GM18858 (cell line): ENCODE measurements around the gene GPN1.
"Not testable (repeated sequence)": the region's sequence is repeated elsewhere in the genome, so short reads cannot be mapped to it uniquely, and the experiment has no call there.

ENCODE experiments used
- ATAC-seq: cut with Tn5 transposase; IDR thresholded peaks from one replicate; pipeline ENCODE4 v1.9.1; 2021; ENCODE audit not compliant: unreplicated experiment

Gene GPN1

DNA sequence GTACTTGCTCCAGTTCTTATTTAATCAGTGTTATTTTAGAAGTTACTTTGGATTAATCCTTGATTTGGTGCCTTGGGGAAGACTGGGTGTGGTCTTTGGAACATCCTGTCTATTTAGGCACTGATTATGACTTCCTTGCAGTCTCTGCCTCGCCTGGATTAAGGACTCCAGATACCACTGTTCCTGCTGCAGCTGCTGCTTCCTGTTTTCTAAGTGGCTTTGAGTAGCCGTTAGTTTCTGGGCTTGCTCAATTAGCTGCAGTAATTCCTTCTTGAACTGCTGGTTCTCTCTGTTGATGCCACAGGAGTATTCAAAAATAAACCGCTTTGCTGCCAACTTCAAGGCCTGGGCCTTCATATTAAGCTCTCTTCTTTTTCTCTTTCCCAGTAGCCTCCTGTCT lies 1.9 kb upstream of the GPN1 start:
- not testable (repeated sequence) for ATAC-seq

DNA sequence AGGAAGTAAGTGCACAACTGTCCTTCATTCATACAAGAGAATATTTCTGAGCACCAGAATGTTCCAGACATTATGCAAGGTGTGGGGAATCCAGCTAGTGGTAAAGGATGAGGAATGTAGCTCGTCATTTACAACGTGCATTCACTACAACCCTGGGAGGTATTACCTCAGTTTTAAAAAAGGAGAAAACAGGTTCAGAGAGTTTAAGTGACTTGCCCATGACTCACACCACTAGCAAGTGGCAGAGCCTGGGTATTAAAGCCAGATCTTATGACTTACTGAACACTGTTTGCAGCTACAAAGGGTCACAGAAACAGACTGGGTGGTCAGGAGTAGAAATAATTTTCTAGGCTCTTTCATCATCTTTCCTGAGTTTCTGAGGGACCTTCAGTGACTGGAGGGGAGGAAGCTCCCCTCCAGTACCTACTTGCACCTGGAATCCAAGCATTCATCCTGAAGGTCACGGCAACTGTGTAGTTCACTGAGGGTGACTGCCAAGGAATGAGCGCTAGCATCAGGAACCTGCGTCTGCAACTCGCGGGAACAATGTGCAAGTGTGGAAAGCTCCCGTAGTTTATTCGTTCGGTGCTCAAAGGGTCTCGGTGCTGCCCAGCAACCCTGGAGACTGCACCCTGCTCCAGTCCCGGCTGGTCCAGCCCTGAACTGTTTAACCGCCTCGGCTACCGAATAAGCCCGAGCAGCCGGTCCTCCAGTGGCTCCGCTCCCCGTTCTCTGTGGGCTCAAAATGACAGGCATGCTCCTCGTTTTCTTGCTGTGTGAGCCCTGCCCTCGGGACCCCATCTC lies 685 bp upstream of the GPN1 start:
- ATAC-seq: peak; percentile 22

GRCh38 chr2:27630257-27630656 lies 1.4 kb downstream of the GPN1 start:
- not testable (repeated sequence) for ATAC-seq

- no peak for ATAC-seq
These were observed 5.4 kb downstream of the GPN1 start for GRCh38 chr2:27634291-27634690.

DNA sequence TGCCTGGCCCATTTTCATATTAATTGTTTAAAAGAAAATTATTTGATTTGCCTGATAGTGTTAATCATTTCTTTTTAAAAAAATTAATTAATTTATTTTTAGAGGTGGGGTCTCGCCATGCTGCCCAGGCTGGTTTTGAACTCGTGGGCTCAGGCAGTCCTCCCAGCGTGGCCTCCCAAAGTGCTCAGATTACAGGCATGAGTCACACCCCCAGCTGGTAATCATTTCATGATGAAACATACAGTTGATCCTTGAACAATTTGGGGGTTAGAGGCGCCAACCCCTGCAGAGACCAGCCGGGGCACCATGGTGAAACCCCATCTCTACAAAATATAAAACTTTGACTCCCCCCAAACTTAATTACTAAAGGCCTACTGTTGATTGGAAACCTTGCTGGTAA lies 7.9 kb downstream of the GPN1 start:
- no peak for ATAC-seq

GRCh38 chr2:27638037-27638637 lies 9.3 kb downstream of the GPN1 start:
- no peak for ATAC-seq

- no peak for ATAC-seq
These were observed 9.9 kb downstream of the GPN1 start for GRCh38 chr2:27638709-27639108.

GRCh38 chr2:27640722-27641245 lies 11.9 kb downstream of the GPN1 start:
- ATAC-seq: no peak

DNA sequence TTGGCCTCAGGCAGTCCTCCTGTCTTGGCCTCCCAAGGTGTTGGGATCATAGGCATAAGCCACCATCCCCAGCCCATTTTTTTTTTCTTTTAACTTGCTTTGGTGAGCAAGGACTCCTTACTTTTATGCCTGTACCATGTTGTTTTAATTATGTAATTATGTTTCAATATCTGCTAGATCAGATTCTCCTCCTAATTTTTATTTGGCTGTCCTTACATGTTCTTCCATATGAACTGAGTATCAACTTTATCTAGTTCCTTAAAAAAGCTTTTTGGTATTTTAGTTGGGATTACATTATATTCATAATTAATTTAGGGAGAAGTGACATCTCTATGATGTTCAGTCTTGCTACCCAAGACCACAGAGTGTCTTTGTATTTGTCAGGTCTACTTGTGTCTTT lies 16.3 kb downstream of the GPN1 start:
- ATAC-seq: no peak

DNA sequence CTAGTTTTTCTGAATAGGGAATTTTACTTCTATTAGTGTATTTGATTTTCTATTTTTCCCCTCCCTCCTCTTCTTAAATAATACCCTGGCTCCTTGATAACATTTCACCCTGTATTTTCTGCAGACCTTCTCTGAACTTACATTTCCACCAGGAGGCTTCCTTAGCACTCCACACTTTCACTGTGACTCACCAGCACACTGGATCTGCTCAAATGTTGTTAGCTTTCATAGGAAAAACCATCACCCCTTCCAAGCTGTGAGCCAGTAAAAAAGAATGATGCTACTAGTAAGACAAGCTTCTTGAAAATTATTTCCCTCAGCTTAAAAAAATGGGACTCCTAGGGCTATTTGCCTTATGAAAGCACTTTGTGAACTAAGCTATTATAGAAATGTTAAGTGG lies 18.4 kb downstream of the GPN1 start:
- no peak for ATAC-seq

- ATAC-seq: no peak
These were observed 18.9 kb downstream of the GPN1 start for GRCh38 chr2:27647737-27648136.

GRCh38 chr2:27651056-27651455 lies 22.2 kb downstream of the GPN1 start:
- ATAC-seq: no peak

- ATAC-seq: no peak
These were observed 23.5 kb downstream of the GPN1 start for GRCh38 chr2:27652341-27652740.

DNA sequence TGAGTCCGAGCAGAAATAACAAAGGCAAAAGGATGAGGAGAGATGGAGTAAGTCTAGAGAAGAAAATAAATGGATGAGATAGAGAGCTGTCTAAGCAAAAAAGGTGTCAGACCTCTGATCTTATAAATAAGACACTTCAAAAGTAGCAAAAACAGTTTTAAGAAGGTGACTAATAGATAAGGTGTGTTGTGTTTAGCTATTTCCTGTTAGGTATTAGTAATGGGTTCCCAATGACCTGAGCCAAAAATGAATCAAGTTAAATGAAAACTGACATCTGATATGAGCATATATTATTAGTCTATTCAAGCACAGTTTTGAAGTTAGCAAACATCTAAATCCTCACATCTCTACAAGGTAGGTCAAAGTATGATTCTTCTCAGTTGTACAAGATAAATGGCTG lies 23.9 kb downstream of the GPN1 start:
- no peak for ATAC-seq

DNA sequence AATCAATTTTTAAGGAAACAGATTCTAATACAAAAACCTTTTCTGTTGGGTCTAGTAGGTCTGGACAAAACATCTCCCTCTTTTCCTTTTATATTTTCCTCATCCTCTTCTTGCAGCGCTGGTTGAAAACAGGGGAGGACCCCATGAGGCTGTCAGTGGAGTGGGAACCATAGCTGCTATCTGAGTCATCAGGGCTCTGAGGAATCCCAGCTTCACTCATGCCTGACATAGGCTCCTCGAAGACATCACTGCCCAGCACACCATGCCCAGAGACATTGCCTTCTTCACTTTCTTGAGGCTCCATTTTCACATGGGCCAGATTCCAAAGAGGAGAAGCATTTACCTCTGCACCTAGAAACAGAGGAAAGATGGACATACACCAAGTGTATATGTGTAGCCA lies 24.5 kb downstream of the GPN1 start:
- no peak for ATAC-seq

DNA sequence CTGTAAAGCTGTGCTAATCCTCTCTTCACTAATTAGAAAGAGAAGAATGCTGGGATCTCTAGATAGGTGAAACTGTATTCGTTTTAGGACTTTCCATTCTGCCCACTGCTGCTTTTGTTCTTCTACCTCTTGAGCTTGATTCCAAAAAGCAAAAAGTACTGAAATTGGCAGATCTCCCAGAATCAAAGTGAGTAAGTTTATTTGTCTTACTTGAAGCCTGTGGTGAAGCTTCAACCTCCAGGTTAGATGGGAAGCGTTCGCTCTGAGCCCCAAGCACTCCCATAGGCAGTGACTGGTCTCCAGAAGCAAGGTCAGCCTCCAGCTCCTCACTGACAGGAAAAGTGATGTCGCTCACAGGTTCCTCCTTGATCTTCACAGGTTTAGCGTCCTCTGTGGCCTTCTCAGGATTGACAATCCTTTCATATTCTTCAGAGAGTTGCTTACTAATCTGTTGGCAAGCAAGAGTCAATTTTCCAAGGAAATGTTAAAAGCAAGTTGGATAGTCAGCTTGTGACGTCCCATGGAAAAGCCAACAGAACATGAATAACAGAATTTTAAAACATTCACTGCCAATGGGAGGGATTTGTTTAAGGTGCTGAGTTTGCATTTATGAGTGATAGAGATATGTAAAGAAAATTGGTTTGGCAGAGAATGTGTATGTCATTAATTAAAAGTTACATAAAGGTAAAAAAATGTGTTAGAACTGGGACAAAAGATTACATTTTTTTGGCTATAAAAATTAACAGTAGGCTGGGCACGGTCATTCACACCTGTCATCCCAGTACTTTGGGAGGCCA lies 26.5 kb downstream of the GPN1 start:
- ATAC-seq: no peak

DNA sequence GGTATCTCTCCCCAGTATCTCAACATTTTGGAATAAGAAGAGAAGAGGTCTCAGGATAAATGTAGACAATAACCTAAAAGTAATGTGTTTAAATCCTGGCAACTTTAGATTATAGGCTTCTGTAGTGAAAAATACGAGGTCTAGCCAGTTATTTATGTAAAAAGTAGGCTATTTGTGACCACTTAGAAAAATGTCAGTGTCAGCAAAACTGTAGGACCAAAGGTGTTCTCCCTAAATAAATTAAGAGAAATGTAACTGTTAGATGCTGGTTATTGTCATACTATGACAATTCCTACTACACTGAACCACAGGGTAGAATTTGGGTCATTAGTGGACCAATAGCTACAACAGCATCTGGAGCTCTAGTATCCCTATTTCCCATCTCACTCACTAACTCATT lies 32.5 kb downstream of the GPN1 start:
- ATAC-seq: no peak

DNA sequence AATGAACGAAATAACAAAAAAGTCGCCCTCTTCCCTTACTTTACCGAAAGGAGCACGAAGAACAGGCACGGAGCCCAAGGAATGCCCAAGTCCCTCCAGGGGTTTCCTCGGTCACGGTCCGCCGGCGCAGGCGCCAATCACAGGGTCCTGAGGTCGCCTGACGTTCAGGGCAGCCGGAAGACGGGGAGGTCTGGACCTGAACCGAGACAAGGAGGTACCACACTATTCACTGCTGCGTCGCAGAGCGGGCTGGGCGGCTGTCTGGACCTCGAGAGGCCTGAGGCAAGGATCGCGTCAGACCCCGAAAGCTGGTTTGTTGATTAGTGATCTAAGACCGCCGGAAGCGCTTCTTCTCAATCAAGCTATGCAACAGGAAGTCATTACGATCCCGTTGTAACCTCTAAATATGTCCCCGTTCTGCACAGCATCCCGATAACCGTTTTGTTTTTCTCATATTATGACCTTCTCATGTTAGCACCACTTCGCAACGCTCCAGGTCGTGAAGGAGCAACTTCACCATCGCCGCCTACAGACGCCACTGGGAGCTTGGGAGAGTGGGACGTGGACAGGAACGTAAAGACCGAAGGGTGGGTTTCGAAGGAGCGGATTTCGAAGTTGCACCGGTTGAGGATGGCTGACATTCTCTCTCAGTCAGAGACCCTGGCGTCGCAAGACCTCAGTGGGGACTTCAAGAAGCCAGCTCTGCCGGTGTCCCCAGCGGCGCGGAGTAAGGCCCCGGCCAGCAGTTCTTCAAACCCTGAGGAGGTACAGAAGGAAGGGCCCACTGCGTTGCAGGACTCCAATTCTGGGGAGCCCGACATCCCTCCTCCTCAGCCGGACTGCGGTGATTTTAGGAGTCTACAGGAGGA lies 34.7 kb downstream of the GPN1 start, which contains the start of the genes SLC4A1AP and SUPT7L:
Gene SLC4A1AP (plus strand): TSS at position 605 of the 869 bp plus-strand sequence. CDS start 26 bp downstream, at position 631.
Gene SUPT7L (minus strand): TSS at position 330 of the 869 bp plus-strand sequence. CDS start 1,422 bp downstream, outside the sequence.
- no peak for ATAC-seq

DNA sequence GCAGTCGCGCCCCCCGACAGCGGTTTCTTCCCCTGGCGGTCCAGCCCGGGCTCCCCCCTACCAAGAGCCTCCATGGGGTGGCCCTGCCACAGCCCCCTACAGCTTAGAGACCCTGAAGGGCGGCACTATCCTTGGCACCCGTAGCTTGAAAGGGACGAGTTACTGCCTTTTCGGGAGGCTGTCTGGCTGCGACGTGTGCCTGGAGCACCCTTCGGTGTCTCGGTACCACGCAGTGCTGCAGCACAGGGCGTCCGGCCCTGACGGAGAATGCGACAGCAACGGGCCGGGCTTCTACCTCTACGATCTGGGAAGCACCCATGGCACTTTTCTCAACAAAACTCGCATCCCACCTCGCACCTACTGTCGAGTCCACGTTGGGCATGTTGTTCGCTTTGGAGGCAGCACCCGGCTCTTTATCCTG lies 35.3 kb downstream of the GPN1 start:
- ATAC-seq: no peak

GRCh38 chr2:27664622-27665363 lies 35.9 kb downstream of the GPN1 start:
- no peak for ATAC-seq
